Measurements from ENCODE around the gene POP5.
"Not testable (repeated sequence)": the region's sequence is repeated elsewhere in the genome, so short reads cannot be mapped to it uniquely, and the experiment has no call there.

The POP5 gene

GRCh38 chr12:120538281-120539156 lies 42.7 kb downstream of the POP5 start:
- in situ Hi-C loops (cut with HindIII; ENCODE audit: low sequenced_read_pairs): no loop called here

- in situ Hi-C loops (cut with HindIII; ENCODE audit: low sequenced_read_pairs): no loop called here
Measured at GRCh38 chr12:120537856-120538220, 43.4 kb downstream of the POP5 start.

GRCh38 chr12:120536064-120536791 lies 45.0 kb downstream of the POP5 start:
- in situ Hi-C loops (cut with HindIII; ENCODE audit: low sequenced_read_pairs): no loop called here

GRCh38 chr12:120534703-120535655 lies 46.2 kb downstream of the POP5 start:
- in situ Hi-C loops (cut with HindIII; ENCODE audit: low sequenced_read_pairs): no loop called here

- in situ Hi-C loops (cut with HindIII; ENCODE audit: low sequenced_read_pairs): no loop called here
Measured at GRCh38 chr12:120534203-120534702, 46.9 kb downstream of the POP5 start, which contains the start of gene RNF10. TSS of gene RNF10 (plus strand) at chr12:120534356. CDS start at chr12:120534812, 456 bp downstream.

- in situ Hi-C loops (cut with HindIII; ENCODE audit: low sequenced_read_pairs): no loop called here
Measured at GRCh38 chr12:120532701-120533238, 48.4 kb downstream of the POP5 start.

- in situ Hi-C loops (cut with HindIII; ENCODE audit: low sequenced_read_pairs): not testable (repeated sequence)
Measured at GRCh38 chr12:120530418-120530761, 50.8 kb downstream of the POP5 start.

- in situ Hi-C loops (cut with HindIII; ENCODE audit: low sequenced_read_pairs): no loop called here
Measured at GRCh38 chr12:120529641-120530417, 51.4 kb downstream of the POP5 start.

- in situ Hi-C loops (cut with HindIII; ENCODE audit: low sequenced_read_pairs): no loop called here
Measured at GRCh38 chr12:120528861-120529525, 52.2 kb downstream of the POP5 start, which contains the start of gene COQ5. TSS of gene COQ5 (minus strand) at chr12:120529158. CDS start at chr12:120529141, 17 bp downstream.
